Neutrophil (primary cell): Measurements from ENCODE around the gene PPIG.
"Not testable (repeated sequence)": the region's sequence is repeated elsewhere in the genome, so short reads cannot be mapped to it uniquely, and the experiment has no call there.

Experiments
- H3K27ac ChIP-seq: fragments of 200-600 bp; sonication (generic); 2 replicates; pipeline ENCODE4 v1.5.1; 2016; ENCODE audit warnings: mild to moderate bottlenecking, moderate library complexity
- H3K27me3 ChIP-seq: fragments of 200-600 bp; sonication (generic); 2 replicates; pipeline ENCODE4 v1.6.0; 2016; ENCODE audit warnings: mild to moderate bottlenecking
- H3K36me3 ChIP-seq: fragments of 200-600 bp; sonication (generic); 2 replicates; pipeline ENCODE4 v1.5.1; 2017
- H3K4me1 ChIP-seq, 2 experiments: fragments of 200-600 bp in 1 of 2; sonication (generic) in 1 of 2; 1 replicate in 1 of 2; 2 replicates in 1 of 2; pipeline versions ENCODE4 v1.5.1 to v1.6.1; 2013 to 2016; ENCODE audit warnings: low read depth in 1 of 2, low read length in 1 of 2, mild to moderate bottlenecking in 1 of 2, moderate library complexity in 1 of 2; ENCODE audit not compliant: control insufficient read depth in 1 of 2, insufficient read depth in 1 of 2
- H3K4me3 ChIP-seq, 2 experiments: fragments of 200-600 bp in 1 of 2; sonication (generic) in 1 of 2; 1 replicate in 1 of 2; 2 replicates in 1 of 2; pipeline ENCODE4 v1.5.1; 2013 to 2016; ENCODE audit warnings: low read depth in 1 of 2, low read length in 1 of 2, mild to moderate bottlenecking in 1 of 2, moderate library complexity in 1 of 2
- H3K9me3 ChIP-seq: fragments of 200-600 bp; sonication (generic); 2 replicates; pipeline ENCODE4 v1.5.1; 2016
- TF ChIP-seq, protein P1 (sequence below): fragments of 200-600 bp; sonication (generic); IDR thresholded peaks from 2 replicates; pipeline ENCODE4 v1.5.1; 2016; ENCODE audit warnings: antibody characterized with exemption

PPIG gene

DNA sequence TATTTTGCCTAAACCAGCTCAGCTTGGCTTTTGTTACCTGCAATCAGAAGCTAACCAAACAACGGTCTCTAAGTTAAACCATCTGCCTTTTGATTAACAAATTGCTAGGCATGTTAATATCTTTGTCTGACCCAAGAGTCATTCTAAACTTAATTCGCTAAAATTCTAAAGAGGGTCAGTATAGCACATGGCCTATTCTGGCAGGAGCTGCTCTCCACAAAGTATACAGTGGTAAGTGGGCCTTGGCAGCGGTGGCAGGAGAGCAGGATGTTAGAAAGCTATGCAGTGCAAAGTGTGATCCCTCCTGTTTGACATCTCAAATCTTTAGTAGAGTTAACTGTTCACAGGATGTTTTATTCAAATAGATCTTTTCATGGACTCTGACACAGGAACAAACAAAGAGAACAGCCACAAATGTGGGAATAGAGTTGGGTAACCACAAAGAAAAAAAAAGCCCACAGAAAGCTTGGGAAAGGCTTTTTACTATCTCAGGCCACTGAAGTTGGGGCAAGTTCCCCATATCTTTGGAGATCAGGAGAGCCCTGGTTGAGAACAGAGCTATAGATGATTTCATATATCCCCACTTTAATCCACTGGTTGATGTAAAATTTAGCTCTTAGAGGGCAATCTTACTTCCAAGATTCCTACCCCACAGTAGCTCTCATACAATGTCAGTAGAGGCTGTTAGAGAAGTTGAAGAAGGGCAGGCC lies 99.4 kb downstream of the PPIG start:
- Histone ChIP-seq H3K4me3 (no peak overlapping the region), H3K27ac (no peak overlapping the region), H3K36me3 (no peaks in the 10 kb centered on the region), H3K4me1 (no peaks in the 10 kb centered on the region), H3K27me3 (no peaks in the 10 kb centered on the region), H3K9me3 (no peaks in the 10 kb centered on the region)
- TF ChIP-seq, protein P1, sequence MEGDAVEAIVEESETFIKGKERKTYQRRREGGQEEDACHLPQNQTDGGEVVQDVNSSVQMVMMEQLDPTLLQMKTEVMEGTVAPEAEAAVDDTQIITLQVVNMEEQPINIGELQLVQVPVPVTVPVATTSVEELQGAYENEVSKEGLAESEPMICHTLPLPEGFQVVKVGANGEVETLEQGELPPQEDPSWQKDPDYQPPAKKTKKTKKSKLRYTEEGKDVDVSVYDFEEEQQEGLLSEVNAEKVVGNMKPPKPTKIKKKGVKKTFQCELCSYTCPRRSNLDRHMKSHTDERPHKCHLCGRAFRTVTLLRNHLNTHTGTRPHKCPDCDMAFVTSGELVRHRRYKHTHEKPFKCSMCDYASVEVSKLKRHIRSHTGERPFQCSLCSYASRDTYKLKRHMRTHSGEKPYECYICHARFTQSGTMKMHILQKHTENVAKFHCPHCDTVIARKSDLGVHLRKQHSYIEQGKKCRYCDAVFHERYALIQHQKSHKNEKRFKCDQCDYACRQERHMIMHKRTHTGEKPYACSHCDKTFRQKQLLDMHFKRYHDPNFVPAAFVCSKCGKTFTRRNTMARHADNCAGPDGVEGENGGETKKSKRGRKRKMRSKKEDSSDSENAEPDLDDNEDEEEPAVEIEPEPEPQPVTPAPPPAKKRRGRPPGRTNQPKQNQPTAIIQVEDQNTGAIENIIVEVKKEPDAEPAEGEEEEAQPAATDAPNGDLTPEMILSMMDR, result no peak

DNA sequence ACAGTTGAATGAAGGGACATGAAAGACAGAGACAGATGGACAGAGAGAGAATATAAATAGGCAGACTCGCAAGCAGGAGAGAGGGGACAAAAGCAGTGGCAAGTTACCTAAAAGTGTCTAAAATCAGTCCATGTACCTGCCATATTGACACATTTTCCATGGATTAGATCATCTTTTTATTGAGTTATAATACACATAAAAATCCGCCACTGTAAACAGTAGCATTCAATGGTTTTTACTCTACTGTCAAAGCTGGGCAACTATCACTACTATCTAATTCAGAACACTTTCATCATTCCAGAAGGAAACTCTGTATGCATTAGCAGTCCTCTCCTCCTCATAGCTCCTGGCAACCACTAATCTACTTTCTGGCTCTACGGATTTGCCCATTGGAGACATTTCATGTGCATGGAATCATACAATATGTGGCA lies 100.0 kb downstream of the PPIG start:
- Histone ChIP-seq H3K27ac (no peak overlapping the region), H3K4me1 (no peaks in the 10 kb centered on the region), H3K4me3 (no peak overlapping the region), H3K27me3 (no peaks in the 10 kb centered on the region), H3K36me3 (no peaks in the 10 kb centered on the region), H3K9me3 (no peaks in the 10 kb centered on the region)
- TF ChIP-seq, protein P1, result no peak

DNA sequence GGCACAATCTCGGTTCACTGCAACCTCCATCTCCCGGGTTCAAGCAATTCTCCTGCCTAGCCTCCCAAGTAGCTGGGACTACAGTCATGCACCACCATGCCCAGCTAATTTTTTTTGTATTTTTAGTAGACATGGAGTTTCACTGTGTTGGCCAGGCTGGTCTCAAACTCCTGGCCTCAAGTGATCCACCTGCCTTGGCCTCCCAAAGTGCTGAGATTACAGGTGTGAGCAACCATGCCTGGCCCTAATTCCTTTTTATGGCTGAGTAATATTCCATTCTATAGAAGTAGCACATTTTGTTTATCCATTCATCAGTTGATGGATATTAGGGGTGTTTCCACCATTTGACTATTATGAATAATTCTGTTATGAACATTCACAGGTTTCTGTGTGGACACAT lies 100.6 kb downstream of the PPIG start:
- not testable (repeated sequence) for H3K36me3 ChIP-seq, H3K27ac ChIP-seq, H3K4me1 ChIP-seq, H3K4me3 ChIP-seq, H3K9me3 ChIP-seq, H3K27me3 ChIP-seq

DNA sequence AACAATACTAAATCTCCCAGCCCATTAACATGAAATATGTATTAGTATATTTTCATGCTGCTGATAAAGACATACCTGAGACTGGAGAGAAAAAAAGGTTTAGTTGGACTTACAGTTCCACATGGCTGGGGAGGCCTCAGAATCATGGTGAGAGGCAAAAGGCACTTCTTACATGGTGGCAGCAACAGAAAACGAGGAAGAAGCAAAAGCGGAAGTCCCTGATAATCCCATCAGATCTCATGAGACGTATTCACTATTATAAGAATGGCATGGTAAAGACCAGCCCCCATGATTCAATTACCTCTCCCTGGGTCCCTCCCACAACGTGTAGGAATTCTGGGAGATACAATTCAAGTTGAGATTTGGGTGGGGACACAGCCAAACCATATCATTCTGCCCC lies 102.7 kb downstream of the PPIG start:
- not testable (repeated sequence) for H3K27me3 ChIP-seq, H3K27ac ChIP-seq, H3K9me3 ChIP-seq, H3K4me3 ChIP-seq, H3K4me1 ChIP-seq, H3K36me3 ChIP-seq

DNA sequence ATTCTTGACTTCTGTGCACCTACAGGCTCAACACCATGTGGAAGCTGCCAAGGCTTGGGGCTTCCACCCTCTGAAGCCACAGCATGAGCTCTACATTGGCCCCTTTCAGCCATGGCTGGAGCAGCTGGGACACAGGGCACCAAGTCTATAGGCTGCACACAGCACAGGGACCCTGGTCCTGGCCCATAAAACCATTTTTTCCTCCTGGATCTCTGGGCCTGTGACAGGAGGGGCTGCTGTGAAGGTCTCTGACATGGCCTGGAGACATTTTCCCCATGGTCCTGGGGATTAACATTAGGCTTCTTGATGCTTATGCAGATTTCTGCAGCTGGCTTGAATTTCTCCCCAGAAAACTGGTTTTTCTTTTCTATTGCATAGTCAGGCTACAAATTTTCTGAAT lies 103.8 kb downstream of the PPIG start:
- H3K4me1 ChIP-seq, H3K27me3 ChIP-seq, H3K36me3 ChIP-seq, H3K4me3 ChIP-seq, H3K27ac ChIP-seq, H3K9me3 ChIP-seq: not testable (repeated sequence)

DNA sequence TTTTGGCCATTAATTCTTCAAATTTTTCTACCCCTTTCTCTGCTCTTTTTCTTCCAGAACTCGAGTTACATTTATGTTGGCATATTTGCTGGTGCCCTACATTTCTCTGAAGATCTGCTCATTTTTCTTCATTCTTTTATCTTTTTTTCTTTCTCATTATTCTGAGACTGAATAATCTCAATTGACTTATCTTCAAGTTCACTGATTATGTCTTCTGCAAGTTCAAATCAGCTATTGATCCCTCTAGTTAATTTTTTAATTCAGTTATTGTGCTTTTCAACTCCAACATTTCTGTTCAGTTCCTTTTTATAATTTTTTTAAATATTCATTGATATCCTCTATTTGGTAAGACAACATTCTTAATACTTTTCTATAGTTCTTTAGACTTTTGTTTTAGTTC lies 106.8 kb downstream of the PPIG start:
- no peaks in the 10 kb centered on the region for H3K36me3 ChIP-seq
- TF ChIP-seq, protein P1, result no peak
- H3K27me3 ChIP-seq, result peaks cover 14% of the 10 kb centered on the region
- no peak overlapping the region for H3K4me3 ChIP-seq
- peaks cover 12 to 13% of the 10 kb centered on the region in 2 experiments for H3K4me1 ChIP-seq
- H3K27ac ChIP-seq, result no peak overlapping the region
- no peaks in the 10 kb centered on the region for H3K9me3 ChIP-seq
